ENCODE results near the gene ATF6.

The ATF6 gene

DNA sequence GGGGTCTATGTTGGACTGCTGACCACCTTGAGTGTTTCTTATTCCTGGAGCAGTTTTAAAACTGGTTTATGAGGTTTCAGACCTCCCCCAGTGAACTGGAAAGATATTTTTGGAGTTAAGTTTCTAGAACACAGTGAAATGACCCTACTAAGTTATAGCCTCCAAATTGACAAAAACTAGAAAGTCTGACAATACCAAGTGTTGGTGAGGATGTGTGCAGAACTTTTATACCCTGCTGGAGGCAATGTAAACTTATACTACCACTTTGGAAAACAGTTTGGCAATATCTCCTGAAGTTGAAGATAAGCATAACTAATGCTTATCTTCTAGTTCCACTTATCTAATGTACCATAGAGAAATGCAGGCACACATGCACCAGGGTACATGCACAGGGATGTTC is 247.2 kb downstream of the ATF6 start:
- in situ Hi-C loops (cut with MboI; ENCODE audit: low sequenced_read_pairs), result no loop called here
- Histone ChIP-seq H3K36me3 (replicated peaks) (no peaks in the 10 kb centered on the region), H3K4me1 (no peaks in the 10 kb centered on the region; the same call in 1 of the 2 replicates), H3K27me3 (ENCODE audit: low read depth) (no peaks in the 10 kb centered on the region), H3K9me3 (no peaks in the 10 kb centered on the region), H3K4me3 (no peak overlapping the region)
- no peak for DNase-seq (ENCODE audit: low spot score in 2 of 2)
